Measurements from ENCODE around the gene COCH.

DNA sequence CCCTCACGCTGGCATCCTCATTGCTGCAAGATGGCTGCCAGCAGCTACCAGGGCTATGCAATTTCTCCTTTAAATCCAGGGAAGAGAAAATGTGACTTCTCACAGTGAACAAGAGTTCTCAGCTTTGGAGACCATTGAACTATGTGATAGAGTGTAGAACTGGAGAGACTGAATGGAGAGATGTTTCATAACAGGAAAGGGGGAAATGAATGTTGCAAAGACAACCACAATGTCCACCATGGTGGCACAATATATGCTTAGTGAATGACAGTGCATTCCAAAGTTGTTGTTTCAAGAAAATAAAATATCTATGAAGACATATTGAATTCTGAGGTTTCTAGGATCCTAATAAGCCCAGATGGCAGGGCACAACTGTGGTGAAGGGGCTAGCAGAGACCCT is 13.2 kb upstream of the COCH start:
- TF ChIP-seq, protein P1, sequence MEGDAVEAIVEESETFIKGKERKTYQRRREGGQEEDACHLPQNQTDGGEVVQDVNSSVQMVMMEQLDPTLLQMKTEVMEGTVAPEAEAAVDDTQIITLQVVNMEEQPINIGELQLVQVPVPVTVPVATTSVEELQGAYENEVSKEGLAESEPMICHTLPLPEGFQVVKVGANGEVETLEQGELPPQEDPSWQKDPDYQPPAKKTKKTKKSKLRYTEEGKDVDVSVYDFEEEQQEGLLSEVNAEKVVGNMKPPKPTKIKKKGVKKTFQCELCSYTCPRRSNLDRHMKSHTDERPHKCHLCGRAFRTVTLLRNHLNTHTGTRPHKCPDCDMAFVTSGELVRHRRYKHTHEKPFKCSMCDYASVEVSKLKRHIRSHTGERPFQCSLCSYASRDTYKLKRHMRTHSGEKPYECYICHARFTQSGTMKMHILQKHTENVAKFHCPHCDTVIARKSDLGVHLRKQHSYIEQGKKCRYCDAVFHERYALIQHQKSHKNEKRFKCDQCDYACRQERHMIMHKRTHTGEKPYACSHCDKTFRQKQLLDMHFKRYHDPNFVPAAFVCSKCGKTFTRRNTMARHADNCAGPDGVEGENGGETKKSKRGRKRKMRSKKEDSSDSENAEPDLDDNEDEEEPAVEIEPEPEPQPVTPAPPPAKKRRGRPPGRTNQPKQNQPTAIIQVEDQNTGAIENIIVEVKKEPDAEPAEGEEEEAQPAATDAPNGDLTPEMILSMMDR (IDR thresholded peaks at IDR 0.05): no peak
- no peak for TF ChIP-seq EP300 (IDR thresholded peaks at IDR 0.05)

Data from suprapubic skin (tissue), 3 donors.